HEK293 (cell line): Measurements from ENCODE around the gene PGBD2.
"Not testable (repeated sequence)": the region's sequence is repeated elsewhere in the genome, so short reads cannot be mapped to it uniquely, and the experiment has no call there.

ENCODE experiments used
- CTCF ChIA-PET: fragments of 350-600 bp; formaldehyde crosslinking; extraction: SDS; loops from one replicate; lab custom pipeline; 2021; ENCODE audit warnings: antibody characterized with exemption; lab: Yijun Ruan, JAX
- POLR2A ChIA-PET: fragments of 300-600 bp; formaldehyde crosslinking; extraction: SDS; loops from one replicate; lab custom pipeline; 2020; ENCODE audit warnings: antibody characterized with exemption, inconsistent platforms; lab: Yijun Ruan, JAX
- H3K27ac ChIP-seq: fragments of 200-500 bp; sonication (Bioruptor generic); 2 replicates; pipeline ENCODE4 v1.5.1; 2014; ENCODE audit warnings: low read depth, low read length, control low read depth, inconsistent platforms; ENCODE audit errors: extremely low read depth
- H3K36me3 ChIP-seq, 2 experiments: fragments of 200-500 bp in 1 of 2; sonication (Bioruptor generic) in 1 of 2; 1 replicate in 1 of 2; 2 replicates in 1 of 2; pipeline ENCODE4 v1.5.1; 2014 to 2017; ENCODE audit warnings: inconsistent platforms in 2 of 2, low read length in 2 of 2; ENCODE audit not compliant: control insufficient read depth in 2 of 2, insufficient read depth in 1 of 2
- H3K4me1 ChIP-seq: fragments of 200-500 bp; sonication (Bioruptor generic); 2 replicates; pipeline ENCODE4 v1.5.1; 2014; ENCODE audit warnings: mild to moderate bottlenecking, low read length, inconsistent platforms; ENCODE audit not compliant: control insufficient read depth, insufficient read depth
- H3K4me3 ChIP-seq: 2 replicates; pipeline ENCODE4 v1.5.1; 2011; ENCODE audit warnings: low read depth, mild to moderate bottlenecking, control low read depth, low read length, moderate library complexity
- H3K9me3 ChIP-seq: fragments of 200-500 bp; sonication (Bioruptor generic); 2 replicates; pipeline ENCODE4 v1.5.1; 2014; ENCODE audit warnings: low read depth, low read length, inconsistent platforms; ENCODE audit not compliant: control insufficient read depth, insufficient read depth
- EGR2 ChIP-seq: fragments of 450-650 bp; formaldehyde crosslinking; IDR thresholded peaks from 2 replicates; pipeline ENCODE4 v1.5.1; 2016; ENCODE audit warnings: low read depth, missing biosample characterization, missing genetic modification characterization
- SCRT2 ChIP-seq: fragments of 450-650 bp; formaldehyde crosslinking; IDR thresholded peaks from 2 replicates; pipeline ENCODE4 v1.5.1; 2016; ENCODE audit warnings: missing biosample characterization, missing genetic modification characterization
- YY2 ChIP-seq: fragments of 450-650 bp; formaldehyde crosslinking; IDR thresholded peaks from 2 replicates; pipeline ENCODE4 v1.5.1; 2016; ENCODE audit warnings: missing biosample characterization, missing genetic modification characterization
- ZBTB1 ChIP-seq: fragments of 450-650 bp; formaldehyde crosslinking; IDR thresholded peaks from 2 replicates; pipeline ENCODE4 v1.5.1; 2016; ENCODE audit warnings: missing biosample characterization, missing genetic modification characterization
- ZBTB7A ChIP-seq: fragments of 450-650 bp; formaldehyde crosslinking; IDR thresholded peaks from 2 replicates; pipeline ENCODE4 v1.5.1; 2016; ENCODE audit warnings: low read depth, missing biosample characterization, missing genetic modification characterization
- ZFHX2 ChIP-seq: fragments of 450-650 bp; formaldehyde crosslinking; conservative IDR thresholded peaks from 2 replicates; pipeline ENCODE4 v1.5.1; 2016; ENCODE audit warnings: missing biosample characterization, missing genetic modification characterization
- ZNF335 ChIP-seq: fragments of 450-650 bp; formaldehyde crosslinking; conservative IDR thresholded peaks from 2 replicates; pipeline ENCODE4 v1.5.1; 2016; ENCODE audit warnings: missing biosample characterization, missing genetic modification characterization
- ZNF433 ChIP-seq: fragments of 450-650 bp; formaldehyde crosslinking; IDR thresholded peaks from 2 replicates; pipeline ENCODE4 v1.5.1; 2016; ENCODE audit warnings: missing biosample characterization, missing genetic modification characterization, low read depth
- ZNF473 ChIP-seq: fragments of 450-650 bp; formaldehyde crosslinking; IDR thresholded peaks from 2 replicates; pipeline ENCODE4 v1.5.1; 2017; ENCODE audit warnings: missing biosample characterization, missing genetic modification characterization
- ZNF544 ChIP-seq: fragments of 450-650 bp; formaldehyde crosslinking; IDR thresholded peaks from 2 replicates; pipeline ENCODE4 v1.5.0; 2017; ENCODE audit warnings: missing biosample characterization, missing genetic modification characterization
- ZNF560 ChIP-seq: fragments of 450-650 bp; formaldehyde crosslinking; IDR thresholded peaks from 2 replicates; pipeline ENCODE4 v1.5.1; 2017; ENCODE audit warnings: missing biosample characterization, missing genetic modification characterization, borderline replicate concordance
- ZXDB ChIP-seq: fragments of 450-650 bp; formaldehyde crosslinking; IDR thresholded peaks from 2 replicates; pipeline ENCODE4 v1.5.1; 2016; ENCODE audit warnings: missing biosample characterization, missing genetic modification characterization
- TF ChIP-seq, protein P1 (sequence below): fragments of 450-650 bp; formaldehyde crosslinking; IDR thresholded peaks from 2 replicates; pipeline ENCODE4 v1.5.1; 2016; ENCODE audit warnings: missing biosample characterization, missing genetic modification characterization, low read depth
- TF ChIP-seq, protein P2 (sequence below): fragments of 450-650 bp; formaldehyde crosslinking; IDR thresholded peaks from 2 replicates; pipeline ENCODE4 v1.5.1; 2017; ENCODE audit warnings: missing biosample characterization, missing genetic modification characterization
- TF ChIP-seq, protein P3 (sequence below): fragments of 450-650 bp; formaldehyde crosslinking; IDR thresholded peaks from 2 replicates; pipeline ENCODE4 v1.5.1; 2016; ENCODE audit warnings: missing biosample characterization, missing genetic modification characterization

Gene PGBD2

DNA sequence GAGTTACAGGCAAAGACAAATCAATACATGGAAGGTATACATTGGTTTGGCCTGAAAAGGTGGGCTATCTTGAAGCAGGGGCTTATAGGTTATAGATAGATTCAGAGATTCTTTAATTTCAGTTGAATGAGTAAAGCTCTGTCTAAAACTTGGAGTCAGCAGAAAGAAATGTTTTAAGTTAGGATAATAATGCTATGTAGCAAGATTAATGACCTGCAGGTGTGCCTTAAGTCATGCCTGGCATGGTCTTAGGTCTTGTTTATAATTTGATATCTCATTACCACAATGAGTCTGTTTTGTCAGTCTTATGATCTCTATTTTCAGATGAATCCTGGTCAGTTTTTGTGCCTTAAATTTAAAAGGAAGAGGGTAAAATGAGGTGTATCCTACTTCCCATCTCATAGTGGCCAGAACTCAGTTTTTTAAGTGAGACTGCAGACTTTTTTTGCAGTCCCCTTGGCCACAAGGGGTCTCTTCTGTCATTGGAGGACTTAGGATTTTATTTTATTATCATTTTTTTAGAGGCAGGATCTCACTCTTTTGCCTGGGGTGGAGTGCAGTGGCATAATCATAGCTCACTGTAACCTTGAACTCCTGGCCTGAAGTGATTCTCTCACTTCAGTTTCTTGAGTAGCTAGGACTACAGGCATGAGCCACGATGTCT lies 21.3 kb upstream of the PGBD2 start:
- ChIA-PET CTCF (interaction anchor here (1.1 kb wide), 1 partner anchor 11 kb away, joined by 3 read pairs; no protein-coding TSS in a partner anchor), POLR2A (no interaction called here)
- Histone ChIP-seq H3K9me3 (no peaks in the 10 kb centered on the region), H3K27ac (no peak overlapping the region), H3K4me1 (no peaks in the 10 kb centered on the region), H3K4me3 (no peak overlapping the region), H3K36me3 (no peaks in the 10 kb centered on the region)
- peak; percentile 14; the same call in 1 of the 2 replicates for TF ChIP-seq ZNF335 (tag by site-specific recombination)
- TF ChIP-seq ZNF473: no peak
- TF ChIP-seq, protein P1, sequence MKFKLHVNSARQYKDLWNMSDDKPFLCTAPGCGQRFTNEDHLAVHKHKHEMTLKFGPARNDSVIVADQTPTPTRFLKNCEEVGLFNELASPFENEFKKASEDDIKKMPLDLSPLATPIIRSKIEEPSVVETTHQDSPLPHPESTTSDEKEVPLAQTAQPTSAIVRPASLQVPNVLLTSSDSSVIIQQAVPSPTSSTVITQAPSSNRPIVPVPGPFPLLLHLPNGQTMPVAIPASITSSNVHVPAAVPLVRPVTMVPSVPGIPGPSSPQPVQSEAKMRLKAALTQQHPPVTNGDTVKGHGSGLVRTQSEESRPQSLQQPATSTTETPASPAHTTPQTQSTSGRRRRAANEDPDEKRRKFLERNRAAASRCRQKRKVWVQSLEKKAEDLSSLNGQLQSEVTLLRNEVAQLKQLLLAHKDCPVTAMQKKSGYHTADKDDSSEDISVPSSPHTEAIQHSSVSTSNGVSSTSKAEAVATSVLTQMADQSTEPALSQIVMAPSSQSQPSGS (tag by site-specific recombination): no peak

DNA sequence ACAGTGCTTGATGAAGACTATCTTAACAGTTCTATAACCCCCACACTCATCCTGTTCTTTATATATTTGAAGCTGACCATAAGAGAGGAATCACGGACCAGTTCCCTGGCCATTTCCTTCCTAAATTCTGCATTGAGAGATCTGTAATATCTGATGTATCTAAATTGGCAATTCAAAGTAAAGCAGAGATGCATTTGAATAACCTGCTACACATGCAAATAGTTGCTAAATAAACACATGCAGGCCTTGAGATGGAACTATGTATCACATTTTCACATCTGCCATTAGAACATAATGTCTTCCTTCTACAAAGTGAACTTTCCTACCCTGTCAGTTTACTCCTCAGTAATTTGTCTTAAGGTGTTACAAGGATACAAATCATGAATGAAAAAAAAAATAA lies 20.4 kb upstream of the PGBD2 start:
- H3K4me1 ChIP-seq: no peaks in the 10 kb centered on the region
- H3K27ac ChIP-seq: no peak overlapping the region
- H3K4me3 ChIP-seq: no peak overlapping the region
- CTCF ChIA-PET: interaction anchor here (1.1 kb wide), 1 partner anchor 10 kb away, joined by 3 read pairs; no protein-coding TSS in a partner anchor
- H3K9me3 ChIP-seq: no peaks in the 10 kb centered on the region
- H3K36me3 ChIP-seq: no peaks in the 10 kb centered on the region
- POLR2A ChIA-PET: no interaction called here
- no peak for TF ChIP-seq ZBTB7A
- TF ChIP-seq, all 188 proteins: peak for 0

DNA sequence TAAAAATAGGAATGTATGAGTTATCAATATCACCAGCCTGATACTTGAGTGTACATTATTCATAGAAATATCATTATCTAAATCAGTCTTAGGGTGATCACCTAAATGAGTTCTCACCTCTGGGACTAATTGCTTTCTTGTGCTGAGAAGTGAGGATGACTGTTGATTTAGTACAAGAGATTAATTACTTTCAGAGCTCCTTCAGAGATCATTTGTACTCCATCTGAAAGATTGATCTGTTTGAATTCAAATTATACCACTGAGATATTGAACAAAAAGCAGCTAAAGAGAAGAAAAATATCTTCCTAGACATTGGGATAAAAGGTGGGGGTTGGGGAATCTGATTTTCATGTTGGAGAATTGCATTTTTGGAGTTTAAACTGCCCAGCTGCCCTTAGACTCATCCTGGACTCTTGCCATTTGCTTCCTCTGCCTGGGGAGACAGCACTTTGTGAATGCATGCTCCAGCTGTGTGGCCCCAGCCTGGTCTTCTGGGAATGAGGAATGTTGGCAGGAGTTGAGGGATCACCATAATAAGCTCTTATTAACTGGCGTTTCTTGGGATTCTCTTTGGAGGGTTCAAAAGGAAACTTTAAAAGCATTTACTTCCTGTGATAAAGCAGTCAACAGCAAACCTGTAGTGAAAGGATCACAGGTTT lies 19.7 kb upstream of the PGBD2 start:
- Histone ChIP-seq H3K4me3 (no peak overlapping the region), H3K4me1 (no peaks in the 10 kb centered on the region), H3K27ac (no peak overlapping the region), H3K36me3 (no peaks in the 10 kb centered on the region), H3K9me3 (no peaks in the 10 kb centered on the region)
- TF ChIP-seq ZNF544 (tag by site-specific recombination) (no peak), ZNF433 (no peak)
- ChIA-PET CTCF (interaction anchor here (0.6 to 0.7 kb wide), 2 partner anchors 12 to 37 kb away, joined by 3 read pairs; no protein-coding TSS in a partner anchor), POLR2A (no interaction called here)

DNA sequence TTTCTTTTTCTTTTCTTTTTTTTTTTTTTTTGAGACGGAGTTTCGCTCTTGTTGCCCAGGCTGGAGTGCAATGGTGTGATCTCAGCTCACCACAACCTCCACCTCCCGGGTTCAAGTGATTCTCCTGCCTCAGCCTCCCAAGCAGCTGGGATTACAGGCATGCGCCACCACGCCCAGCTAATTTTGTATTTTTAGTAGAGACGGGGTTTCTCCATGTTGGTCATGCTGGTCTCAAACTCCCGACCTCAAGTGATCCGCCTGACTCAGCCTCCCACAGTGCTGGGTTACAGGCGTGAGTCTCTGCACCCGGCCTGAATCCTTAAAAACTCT lies 16.2 kb upstream of the PGBD2 start:
- H3K27ac ChIP-seq, CTCF ChIA-PET, H3K4me1 ChIP-seq, H3K9me3 ChIP-seq, H3K36me3 ChIP-seq, H3K4me3 ChIP-seq, POLR2A ChIA-PET: not testable (repeated sequence)

DNA sequence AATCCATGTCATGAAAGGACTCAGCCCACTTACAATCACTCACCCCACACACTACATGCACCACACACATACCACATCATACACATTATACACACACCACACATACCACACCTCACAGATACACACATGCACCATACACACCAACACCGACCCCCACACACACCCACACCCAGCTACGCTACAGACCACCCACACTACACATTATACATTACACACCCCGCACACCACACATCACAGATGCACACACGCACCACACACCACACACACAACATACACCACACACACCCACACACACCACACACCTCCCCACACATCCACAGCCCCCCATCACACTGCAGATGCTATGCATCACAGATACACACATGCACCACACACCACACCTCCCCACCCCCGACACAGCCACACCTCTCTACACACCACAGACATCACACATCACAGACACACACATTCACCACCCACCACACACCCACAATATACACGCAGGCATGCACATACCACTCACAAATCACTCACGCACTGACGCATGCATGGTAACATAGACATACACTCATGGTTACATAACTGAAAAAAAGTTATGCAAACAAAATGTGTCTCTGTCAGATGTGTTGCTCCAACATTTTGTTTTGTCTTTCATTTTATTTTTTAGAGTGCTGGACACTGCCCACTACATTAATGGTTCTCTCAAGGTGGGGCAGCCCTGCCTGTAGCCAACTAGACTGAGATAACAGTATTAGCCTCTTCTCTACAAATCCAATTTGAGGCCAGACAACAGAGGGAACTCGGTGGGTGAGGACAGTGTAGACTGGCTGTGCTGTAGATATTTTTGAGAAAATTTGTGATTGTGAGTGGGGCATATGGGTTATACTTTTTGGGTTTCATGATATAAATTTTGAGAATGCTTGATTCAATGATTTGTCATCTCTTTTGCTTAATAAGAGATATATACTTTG lies 15.2 kb upstream of the PGBD2 start:
- ChIA-PET POLR2A (no interaction called here), CTCF (no interaction called here)
- no peaks in the 10 kb centered on the region for H3K9me3 ChIP-seq
- no peak overlapping the region for H3K4me3 ChIP-seq
- TF ChIP-seq, protein P2, sequence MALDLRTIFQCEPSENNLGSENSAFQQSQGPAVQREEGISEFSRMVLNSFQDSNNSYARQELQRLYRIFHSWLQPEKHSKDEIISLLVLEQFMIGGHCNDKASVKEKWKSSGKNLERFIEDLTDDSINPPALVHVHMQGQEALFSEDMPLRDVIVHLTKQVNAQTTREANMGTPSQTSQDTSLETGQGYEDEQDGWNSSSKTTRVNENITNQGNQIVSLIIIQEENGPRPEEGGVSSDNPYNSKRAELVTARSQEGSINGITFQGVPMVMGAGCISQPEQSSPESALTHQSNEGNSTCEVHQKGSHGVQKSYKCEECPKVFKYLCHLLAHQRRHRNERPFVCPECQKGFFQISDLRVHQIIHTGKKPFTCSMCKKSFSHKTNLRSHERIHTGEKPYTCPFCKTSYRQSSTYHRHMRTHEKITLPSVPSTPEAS (tag by site-specific recombination): no peak
- TF ChIP-seq ZFHX2 (tag by site-specific recombination) (peak; percentile 83), ZBTB1 (tag by site-specific recombination) (no peak), YY2 (no peak), ZNF560 (tag by site-specific recombination) (no peak), EGR2 (tag by site-specific recombination) (peak; percentile 75), ZXDB (tag by site-specific recombination) (no peak), SCRT2 (tag by site-specific recombination) (no peak)
- TF ChIP-seq, protein P3, sequence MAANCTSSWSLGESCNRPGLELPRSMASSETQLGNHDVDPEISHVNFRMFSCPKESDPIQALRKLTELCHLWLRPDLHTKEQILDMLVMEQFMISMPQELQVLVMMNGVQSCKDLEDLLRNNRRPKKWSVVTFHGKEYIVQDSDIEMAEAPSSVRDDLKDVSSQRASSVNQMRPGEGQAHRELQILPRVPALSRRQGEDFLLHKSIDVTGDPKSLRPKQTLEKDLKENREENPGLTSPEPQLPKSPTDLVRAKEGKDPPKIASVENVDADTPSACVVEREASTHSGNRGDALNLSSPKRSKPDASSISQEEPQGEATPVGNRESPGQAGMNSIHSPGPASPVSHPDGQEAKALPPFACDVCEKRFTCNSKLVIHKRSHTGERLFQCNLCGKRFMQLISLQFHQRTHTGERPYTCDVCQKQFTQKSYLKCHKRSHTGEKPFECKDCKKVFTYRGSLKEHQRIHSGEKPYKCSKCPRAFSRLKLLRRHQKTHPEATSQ (tag by site-specific recombination): no peak
- H3K36me3 ChIP-seq: no peaks in the 10 kb centered on the region
- no peak overlapping the region for H3K27ac ChIP-seq
- no peaks in the 10 kb centered on the region for H3K4me1 ChIP-seq
